ENCODE measurements around the gene TTC39A. TPM values are rescaled to one million over a fixed set of nuclear protein-coding genes. Genes with fewer than 3 reads are reported as not detected.
"Not testable (repeated sequence)": the region's sequence is repeated elsewhere in the genome, so short reads cannot be mapped to it uniquely, and the experiment has no call there.

TTC39A gene
- polyA plus RNA-seq, 10 donors: 3.2 to 7.7 (median 4.3) TPM

DNA sequence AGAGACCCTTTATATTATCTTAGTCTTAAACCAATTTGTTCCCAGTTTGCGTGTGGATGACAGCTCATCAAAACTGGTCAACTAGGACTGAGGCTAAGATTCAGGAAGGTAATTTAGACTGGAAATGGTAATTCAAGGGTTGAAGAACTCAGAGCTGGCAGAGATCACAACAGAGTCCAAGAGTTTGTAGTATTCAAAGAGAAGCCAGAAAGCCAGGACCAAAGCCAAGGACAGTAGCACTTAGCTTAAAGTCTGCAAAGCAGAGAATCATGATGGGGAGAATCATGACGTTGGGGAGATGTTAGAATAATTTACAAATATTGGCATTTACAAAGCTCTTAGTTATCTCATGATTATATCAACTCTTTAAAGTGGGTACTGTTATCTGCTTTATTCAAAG is 61.7 kb downstream of the TTC39A start:
- peak in 1 of 3 donors; percentile 10 for DNase-seq

DNA sequence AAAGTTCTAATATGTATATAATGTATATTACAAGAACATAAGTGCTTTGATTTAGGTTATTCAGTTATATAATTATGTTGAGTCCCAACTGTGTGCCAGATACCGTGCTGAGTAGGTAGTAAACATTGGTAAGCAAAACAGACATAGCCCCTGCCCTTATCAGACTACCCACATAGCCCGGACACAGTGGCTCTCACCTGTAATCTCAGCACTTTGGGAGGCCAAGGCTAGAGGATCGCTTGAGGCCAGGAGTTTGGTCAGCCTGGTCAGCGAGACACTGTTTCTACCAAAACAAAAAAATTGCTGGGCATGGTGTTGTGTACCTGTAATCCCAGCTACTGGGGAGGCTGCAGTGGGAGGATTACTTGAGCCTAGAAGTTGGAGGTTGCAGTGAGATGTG is 63.6 kb downstream of the TTC39A start:
- DNase-seq: no peak

DNA sequence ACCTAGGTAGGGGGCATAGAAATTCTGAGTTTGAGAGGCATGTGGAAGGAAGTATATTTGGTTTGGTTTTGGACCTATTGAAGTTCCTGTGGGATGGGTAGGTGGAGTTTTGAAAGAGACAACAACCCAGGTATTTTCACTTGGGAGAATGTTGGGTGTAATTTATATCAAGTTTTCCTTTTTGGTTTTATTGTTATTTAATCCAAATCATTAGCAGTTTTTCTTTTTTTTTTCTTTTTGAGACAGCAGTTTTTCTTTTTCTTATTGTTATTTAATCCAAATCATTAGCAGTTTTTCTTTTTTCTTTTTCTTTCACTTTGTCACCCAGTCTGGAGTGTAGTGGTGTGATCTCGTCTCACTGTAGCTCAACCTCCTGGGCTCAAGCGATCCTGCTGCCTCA is 64.2 kb downstream of the TTC39A start:
- DNase-seq: no peak

DNA sequence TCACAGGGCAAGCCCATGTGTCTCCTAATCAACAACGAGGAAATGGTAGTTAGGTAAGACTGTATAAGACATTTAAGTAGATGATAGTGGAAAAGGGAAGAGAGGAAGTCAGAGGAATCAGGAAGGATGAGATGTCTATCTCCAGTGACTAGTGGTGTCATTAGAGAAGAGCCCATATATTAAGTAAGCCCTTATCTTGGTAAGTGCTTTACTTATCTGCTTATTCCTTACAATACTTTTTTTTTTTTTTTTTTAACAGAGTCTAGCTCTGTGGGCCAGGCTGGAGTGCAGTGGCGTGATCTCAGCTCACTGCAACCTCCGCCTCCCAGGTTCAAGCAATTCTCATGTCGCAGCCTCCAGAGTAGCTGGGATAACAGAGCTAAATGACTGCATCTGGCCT is 64.7 kb downstream of the TTC39A start:
- DNase-seq: no peak

DNA sequence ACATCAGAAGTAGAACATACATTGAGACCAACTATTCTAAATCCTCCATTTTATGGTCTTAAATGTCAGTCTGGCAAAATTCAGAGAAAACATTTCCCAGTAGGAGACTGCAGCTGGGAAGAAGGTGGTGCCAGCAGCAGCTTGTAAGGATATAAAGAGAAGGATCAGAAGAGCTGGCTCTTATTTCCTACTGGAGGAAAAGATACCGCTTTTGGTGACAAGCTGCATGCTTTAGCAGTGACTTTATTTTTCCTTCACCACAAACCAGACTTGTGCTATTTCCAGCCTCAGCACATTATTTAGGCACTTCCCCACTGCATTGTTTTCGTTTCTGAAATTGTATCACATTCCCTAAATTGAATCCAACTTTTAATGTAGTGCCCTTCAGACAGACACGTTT is 65.9 kb downstream of the TTC39A start:
- DNase-seq: peak; percentile 68 to 90 (median 86)

DNA sequence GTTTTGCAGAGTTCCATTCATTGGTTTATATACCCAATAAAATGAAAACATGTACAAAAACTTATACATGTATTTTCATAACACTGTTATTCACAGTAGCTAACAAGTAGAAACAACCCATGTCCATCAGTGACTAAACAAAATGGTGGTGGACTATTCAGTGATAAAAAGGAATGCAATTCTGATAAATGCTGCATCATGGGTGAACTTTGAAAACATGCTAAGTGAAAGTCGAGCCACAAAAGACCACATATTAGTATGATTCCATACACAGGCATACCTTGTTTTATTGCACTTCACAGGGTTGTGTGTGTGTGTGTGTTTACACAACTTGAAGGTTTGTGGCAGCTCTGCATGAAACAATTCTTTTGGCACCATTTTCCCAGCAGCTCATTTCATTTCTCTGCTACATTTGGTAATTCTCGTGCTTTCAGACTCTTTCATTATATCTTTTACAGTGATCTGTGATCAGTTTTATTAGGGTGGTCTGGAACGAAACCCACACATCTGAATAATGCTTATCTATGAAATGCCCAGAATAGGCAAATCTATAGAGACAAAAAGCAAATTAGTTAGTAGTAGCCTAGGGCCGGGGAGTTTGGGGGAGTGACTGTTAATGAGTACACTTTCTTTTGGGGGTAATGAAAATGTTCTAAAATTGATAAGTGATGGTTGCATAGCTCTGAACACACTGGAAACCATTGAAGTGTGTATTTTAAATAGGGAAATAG is 67.0 kb downstream of the TTC39A start:
- DNase-seq: no peak

DNA sequence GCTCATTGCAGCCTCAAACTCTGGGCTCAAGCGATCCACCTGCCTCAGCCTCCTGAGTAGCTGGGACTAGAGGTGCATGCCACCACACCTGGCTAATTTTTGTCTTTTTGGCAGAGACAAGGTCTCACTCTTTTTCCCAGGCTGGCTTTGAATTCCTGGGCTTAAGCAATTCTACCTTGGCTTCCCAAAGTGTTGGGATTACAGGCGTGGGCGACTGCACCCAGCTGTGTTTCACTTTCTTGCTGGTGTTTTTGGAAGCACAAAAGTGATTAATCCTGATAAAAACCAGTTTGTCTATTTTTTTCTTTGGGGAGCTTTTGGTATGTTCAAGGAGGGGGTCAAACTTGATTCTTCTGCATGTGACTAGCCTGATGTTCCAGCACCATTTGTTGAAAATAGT is 75.0 kb downstream of the TTC39A start:
- no peak for DNase-seq

DNA sequence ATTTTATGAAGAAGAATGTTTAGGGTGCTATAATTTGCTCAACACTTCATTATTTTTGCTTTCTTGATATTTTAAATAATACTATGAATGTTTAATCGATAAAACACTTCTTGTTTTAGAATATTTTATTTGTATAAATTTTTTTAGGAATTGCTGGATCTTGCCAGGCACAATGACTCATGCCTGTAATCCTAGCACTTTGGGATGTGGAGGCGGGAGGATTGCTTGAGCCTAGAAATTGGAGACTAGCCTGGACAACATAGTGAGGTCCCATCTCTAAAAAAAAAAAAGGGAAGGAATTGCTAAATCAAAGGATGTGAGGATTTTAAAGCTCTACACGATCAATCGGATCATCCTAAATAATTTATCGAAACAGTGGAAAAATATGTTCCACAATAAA is 76.7 kb downstream of the TTC39A start:
- DNase-seq: no peak

DNA sequence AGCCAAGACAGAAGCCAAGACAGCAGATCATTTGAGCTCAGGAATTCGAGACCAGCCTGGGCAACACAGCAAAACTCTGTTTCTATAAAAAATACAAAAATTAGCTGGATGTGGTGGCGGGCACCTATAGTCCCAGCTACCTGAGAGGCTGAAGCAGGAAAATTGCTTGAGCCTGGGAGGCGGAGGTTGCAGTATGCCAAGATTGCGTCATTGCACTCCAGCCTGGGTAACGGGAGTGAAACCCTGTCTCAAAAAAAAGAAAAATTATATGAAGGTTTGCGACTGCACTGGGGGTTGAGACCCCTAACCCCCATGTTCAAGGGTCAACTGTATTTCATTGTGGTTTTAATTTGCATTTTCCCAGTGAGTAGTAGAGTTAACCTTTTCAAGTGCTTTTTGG is 78.0 kb downstream of the TTC39A start:
- no peak for DNase-seq

DNA sequence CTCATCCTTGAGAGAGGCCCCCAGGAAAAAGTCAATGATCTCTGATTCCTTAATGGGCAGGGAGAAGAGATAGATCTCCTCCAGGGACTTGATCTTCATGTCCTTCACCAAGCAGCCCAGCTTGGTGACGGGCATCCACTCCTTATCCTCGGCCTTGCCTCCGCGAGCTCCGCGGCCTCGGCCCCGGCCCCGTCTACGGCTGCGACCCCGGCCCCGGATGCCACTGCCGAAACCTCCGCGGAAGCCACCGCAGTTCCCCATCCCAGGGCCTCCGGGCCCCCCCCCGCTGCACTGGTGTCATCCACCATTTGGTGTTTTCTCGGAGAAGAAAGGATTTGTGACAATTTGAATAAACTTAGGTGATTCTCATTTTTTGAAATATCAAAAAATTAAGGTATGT is 79.2 kb downstream of the TTC39A start:
- DNase-seq: not testable (repeated sequence)

DNA sequence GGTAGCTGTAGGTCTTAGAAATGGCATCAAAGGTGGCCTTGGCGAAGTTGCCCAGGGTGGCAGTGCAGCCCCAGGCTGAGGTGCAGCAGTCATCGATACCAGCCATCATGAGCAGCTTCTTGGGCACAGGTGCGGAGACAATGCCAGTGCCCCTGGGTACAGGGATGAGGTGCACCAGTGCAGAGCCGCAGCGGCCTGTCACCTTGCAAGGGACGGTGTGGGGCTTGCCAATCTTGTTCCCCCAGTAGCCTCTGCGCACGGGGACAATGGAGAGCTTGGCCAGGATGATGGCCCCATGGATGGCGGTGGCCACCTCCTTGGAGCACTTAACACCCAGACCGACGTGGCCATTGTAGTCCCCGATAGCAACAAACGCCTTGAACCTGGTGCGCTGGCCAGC is 79.6 kb downstream of the TTC39A start:
- DNase-seq: not testable (repeated sequence)

DNA sequence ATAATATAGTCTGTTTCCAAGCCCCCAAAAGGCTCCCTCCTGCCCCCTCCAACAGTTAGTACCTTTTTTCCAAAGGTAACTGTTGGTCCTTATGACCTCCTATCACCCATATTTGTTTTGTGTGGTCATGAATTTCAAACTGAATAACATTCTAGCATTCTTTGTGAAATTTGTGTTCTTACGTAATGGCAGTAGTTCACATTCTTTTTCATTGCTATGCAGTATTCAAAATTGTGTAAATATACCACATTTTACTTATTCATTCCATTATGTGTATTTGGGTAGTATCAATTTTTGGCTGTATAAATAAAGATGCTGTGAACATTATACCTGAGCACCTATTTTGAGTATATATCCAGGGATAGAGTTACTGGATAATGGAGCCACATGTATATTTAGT is 80.9 kb downstream of the TTC39A start:
- DNase-seq: no peak

DNA sequence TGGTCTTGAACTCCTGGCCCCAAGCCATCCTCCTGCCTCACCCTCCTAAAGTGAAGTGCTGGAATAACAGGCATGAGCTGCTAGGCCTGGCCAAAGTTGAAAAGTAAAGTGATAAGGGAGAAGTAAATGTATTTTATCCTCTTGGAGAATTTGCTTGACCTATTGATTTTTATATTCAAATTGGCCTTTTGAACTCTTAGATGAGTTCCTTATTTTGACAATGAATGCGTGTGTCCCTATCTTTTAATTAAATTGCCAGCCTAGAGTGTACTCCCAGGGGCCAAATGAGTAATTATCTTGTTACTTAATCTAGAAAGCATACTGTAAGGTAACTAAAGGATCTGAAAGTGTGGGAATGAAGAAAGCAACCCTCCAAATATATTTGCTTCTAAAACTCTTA is 82.9 kb downstream of the TTC39A start:
- no peak for DNase-seq

DNA sequence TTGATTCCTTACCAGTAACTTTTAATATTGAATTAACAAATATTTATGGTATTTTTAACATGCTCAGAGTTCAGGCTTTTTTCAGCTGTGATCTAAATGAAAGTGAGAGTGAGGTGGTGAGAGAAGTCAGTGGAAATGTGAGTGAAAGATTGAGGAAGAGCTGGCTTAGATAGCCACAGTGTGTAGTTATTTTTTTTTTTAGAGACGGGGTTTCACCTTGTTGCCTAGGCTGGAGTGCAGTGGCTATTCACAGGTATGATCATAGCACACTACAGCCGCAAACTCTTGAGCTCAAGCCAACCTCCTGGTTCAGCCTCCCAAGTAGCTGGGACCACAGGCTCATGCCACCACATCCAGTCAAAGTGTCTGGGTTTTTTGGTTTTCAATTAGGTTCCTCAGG is 83.3 kb downstream of the TTC39A start:
- no peak for DNase-seq

DNA sequence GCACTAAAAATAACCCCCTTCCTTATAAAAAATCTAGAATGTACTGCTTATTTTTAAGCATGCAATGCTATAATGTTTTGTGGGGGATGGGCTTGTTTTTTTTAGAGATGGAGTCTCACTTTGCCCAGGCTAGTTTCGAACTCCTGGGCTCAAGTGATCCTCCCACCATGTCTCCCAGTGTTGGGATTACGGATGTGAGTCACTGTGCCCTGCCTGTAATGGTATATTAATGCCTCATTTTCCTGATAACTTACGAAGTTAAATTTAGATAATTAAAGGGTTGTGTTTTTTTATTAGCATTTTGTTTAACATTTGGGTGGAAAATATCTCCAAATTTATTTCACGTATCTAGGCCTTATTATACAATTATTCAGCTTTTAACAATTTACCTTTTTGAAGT is 87.8 kb downstream of the TTC39A start:
- DNase-seq: no peak

DNA sequence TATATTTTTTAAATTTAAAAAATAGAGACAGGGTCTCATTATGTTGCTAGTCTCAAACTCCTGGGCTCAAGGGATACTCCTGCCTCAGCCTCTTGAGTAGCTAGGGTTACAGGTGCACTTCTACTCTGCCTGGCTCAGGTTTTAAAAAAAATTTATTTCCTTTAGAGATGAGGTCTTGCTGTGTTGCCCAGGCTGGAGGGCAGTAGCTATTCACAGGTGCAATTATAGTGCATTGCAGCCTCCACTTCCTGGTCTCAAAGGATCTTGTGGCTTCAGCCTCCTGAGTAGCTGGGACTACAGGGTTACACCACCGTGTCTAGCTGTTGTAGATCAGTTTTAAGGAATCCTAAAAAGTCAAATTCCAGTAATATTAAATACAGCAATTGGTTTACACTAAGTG is 89.2 kb downstream of the TTC39A start:
- no peak for DNase-seq

DNA sequence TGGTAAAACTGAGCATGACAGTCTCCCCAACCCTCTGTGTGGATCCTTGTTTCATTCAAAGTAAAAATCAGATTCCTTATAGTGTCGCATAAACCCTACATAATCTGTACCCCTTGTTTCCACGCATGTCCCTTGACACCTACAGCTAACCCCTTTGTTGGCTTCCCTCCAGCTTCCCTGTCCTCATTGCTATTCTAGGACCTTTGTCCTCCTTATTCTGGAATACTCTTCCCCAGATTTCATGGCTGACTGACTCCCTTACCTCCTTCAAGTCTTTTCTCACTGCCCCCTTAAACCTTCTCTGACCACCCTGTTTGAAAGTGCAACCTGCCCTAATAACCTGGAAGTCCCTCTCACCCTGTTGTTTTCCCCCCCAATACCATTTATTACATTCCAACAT is 90.3 kb downstream of the TTC39A start:
- no peak for DNase-seq

DNA sequence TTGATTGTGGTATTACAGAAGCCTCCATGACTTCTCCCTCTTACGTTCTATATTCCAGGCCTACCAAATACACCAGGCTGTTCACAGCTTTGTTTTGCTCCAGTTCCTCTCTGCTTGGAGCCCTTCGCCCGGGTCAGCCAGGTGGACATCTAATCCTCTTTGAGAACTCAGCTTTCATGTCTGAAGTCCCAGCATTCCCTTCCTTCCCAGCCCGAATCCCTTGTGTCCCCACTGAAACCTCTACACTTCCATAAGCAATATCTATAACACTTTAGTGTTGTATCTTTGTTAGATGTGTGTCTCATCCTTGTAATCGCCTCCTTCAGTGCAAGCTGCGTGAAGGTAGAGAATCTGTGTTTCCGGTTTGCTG is 92.3 kb downstream of the TTC39A start:
- peak; percentile 13 to 63 (median 27) for DNase-seq

DNA sequence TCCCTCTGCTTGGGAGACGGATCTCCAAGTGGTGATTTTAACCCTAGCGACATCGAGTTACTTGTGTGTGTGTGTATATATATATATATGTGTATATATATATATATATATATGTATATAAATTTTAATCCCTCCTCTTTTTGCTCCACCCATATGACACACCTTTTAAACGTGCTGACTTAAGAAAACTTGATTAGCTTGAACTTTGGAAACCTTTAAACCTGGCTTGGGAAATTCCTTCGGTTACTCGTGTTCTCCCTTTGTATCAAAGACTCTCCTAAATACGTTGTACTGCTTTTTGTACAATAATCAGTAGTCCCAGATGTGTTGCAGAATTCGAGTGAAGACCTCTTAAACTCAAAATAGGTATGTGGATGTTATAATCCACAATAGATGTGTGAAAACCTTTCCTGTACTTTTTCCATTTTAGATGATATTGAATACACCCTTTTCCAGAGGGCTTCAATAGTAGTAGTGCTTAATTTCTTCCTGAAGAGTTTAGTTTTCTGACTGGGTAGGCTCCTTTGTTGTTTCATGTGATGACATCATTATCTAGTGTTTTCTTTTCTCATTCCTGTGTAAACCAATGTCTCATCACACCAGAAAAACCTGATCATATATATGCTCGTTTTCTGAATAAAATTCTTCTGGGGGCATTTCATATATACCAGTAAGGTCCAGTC is 92.9 kb downstream of the TTC39A start:
- DNase-seq: peak; percentile 13 to 55 (median 26)
